Loucy (cell line): ENCODE results near the gene PTRH2.

Source experiments
- H2AFZ ChIP-seq: fragments of 200-600 bp; sonication (generic); 2 replicates; pipeline ENCODE4 v1.6.0; 2016; ENCODE audit warnings: antibody characterized with exemption, mild to moderate bottlenecking, low read length, moderate library complexity
- H3F3A ChIP-seq: fragments of 200-600 bp; 2 replicates; pipeline ENCODE4 v1.6.0; 2016; ENCODE audit warnings: antibody characterized with exemption, low read depth, mild to moderate bottlenecking
- H3K27me3 ChIP-seq: fragments of 200-600 bp; sonication (generic); 2 replicates; pipeline ENCODE4 v1.6.1; 2014; ENCODE audit warnings: low read length, mild to moderate bottlenecking; ENCODE audit not compliant: insufficient read depth, poor library complexity, severe bottlenecking
- H3K36me3 ChIP-seq: fragments of 200-600 bp; sonication (generic); 2 replicates; pipeline ENCODE4 v1.6.1; 2016; ENCODE audit warnings: low read length; ENCODE audit not compliant: insufficient read depth
- H3K4me1 ChIP-seq: fragments of 200-600 bp; sonication (generic); 2 replicates; pipeline ENCODE4 v1.5.1; 2014; ENCODE audit warnings: low read length, mild to moderate bottlenecking; ENCODE audit not compliant: insufficient read depth, poor library complexity, severe bottlenecking
- H3K4me2 ChIP-seq: fragments of 200-600 bp; sonication (generic); 2 replicates; pipeline ENCODE4 v1.6.0; 2014; ENCODE audit warnings: antibody characterized with exemption, low read length, low read depth, mild to moderate bottlenecking; ENCODE audit not compliant: poor library complexity, severe bottlenecking
- H3K4me3 ChIP-seq: fragments of 200-600 bp; sonication (generic); 2 replicates; pipeline ENCODE4 v1.5.1; 2014; ENCODE audit warnings: low read length, mild to moderate bottlenecking, mixed read lengths; ENCODE audit not compliant: poor library complexity, severe bottlenecking
- H3K79me2 ChIP-seq: fragments of 200-600 bp; sonication (generic); 2 replicates; pipeline ENCODE4 v1.6.1; 2014; ENCODE audit warnings: low read length; ENCODE audit not compliant: insufficient read depth
- H3K9ac ChIP-seq: fragments of 200-600 bp; sonication (generic); 2 replicates; pipeline ENCODE4 v1.6.0; 2014; ENCODE audit warnings: mild to moderate bottlenecking, low read depth, low read length, moderate library complexity; ENCODE audit not compliant: poor library complexity, severe bottlenecking
- H3K9me2 ChIP-seq: fragments of 200-600 bp; sonication (generic); replicated peaks from 2 replicates; pipeline ENCODE4 v1.6.1; 2016; ENCODE audit warnings: low read depth, low read length, mixed read lengths
- H3K9me3 ChIP-seq: fragments of 200-600 bp; sonication (generic); 2 replicates; pipeline ENCODE4 v1.6.1; 2014; ENCODE audit warnings: mild to moderate bottlenecking, antibody characterized with exemption, low read length, low read depth; ENCODE audit not compliant: insufficient read depth
- H4K20me1 ChIP-seq: fragments of 200-600 bp; sonication (generic); 2 replicates; pipeline ENCODE4 v1.6.0; 2014; ENCODE audit warnings: antibody characterized with exemption, low read length, mild to moderate bottlenecking; ENCODE audit not compliant: insufficient read depth, poor library complexity, severe bottlenecking
- CTCF ChIP-seq: fragments of 200-600 bp; sonication (generic); conservative IDR thresholded peaks from 2 replicates; pipeline ENCODE4 v1.5.1; 2014; ENCODE audit warnings: mild to moderate bottlenecking, antibody characterized with exemption, low read length
- EZH2phosphoT487 ChIP-seq: fragments of 200-600 bp; IDR thresholded peaks from 2 replicates; pipeline ENCODE4 v1.6.1; 2018; ENCODE audit warnings: antibody characterized with exemption, mild to moderate bottlenecking, moderate library complexity, borderline replicate concordance

Gene PTRH2

GRCh38 chr17:59702304-59702703 is 4.9 kb downstream of the PTRH2 start:
- peaks cover 69% of the 10 kb centered on the region for H4K20me1 ChIP-seq
- no peaks in the 10 kb centered on the region for H3K9me3 ChIP-seq
- peaks cover 42% of the 10 kb centered on the region for H3K4me1 ChIP-seq
- no peaks in the 10 kb centered on the region for H3F3A ChIP-seq
- no peak overlapping the region for H3K4me3 ChIP-seq
- peaks cover 100% of the 10 kb centered on the region for H3K79me2 ChIP-seq
- H3K9me2 ChIP-seq, result no peaks in the 10 kb centered on the region
- peaks cover 22% of the 10 kb centered on the region for H3K36me3 ChIP-seq
- H3K4me2 ChIP-seq, result peak overlapping the region; percentile 47
- peaks cover 3% of the 10 kb centered on the region for H3K27me3 ChIP-seq
- TF ChIP-seq EZH2phosphoT487 (no peak), CTCF (no peak)
- no peak overlapping the region for H3K9ac ChIP-seq
- no peak overlapping the region for H2AFZ ChIP-seq

- Histone ChIP-seq H3K36me3 (peaks cover 46% of the 10 kb centered on the region), H3F3A (no peaks in the 10 kb centered on the region), H4K20me1 (peaks cover 63% of the 10 kb centered on the region)
Observed at GRCh38 chr17:59699786-59700185, 7.4 kb downstream of the PTRH2 start.

GRCh38 chr17:59699218-59699617 is 8.0 kb downstream of the PTRH2 start:
- Histone ChIP-seq H3K36me3 (peaks cover 52% of the 10 kb centered on the region), H3K9me2 (no peaks in the 10 kb centered on the region), H4K20me1 (peaks cover 59% of the 10 kb centered on the region), H3K79me2 (peaks cover 72% of the 10 kb centered on the region), H3K4me3 (no peak overlapping the region), H3F3A (no peaks in the 10 kb centered on the region), H3K9me3 (no peaks in the 10 kb centered on the region), H2AFZ (no peak overlapping the region), H3K27me3 (no peaks in the 10 kb centered on the region), H3K9ac (no peak overlapping the region), H3K4me2 (peak overlapping the region; percentile 46), H3K4me1 (peaks cover 21% of the 10 kb centered on the region)
- TF ChIP-seq CTCF, result no peak
- no peak for TF ChIP-seq EZH2phosphoT487

More at GRCh38 chr17:59699786-59700185, 7.4 kb downstream of the PTRH2 start:
- no peak for TF ChIP-seq EZH2phosphoT487
- no peak for TF ChIP-seq CTCF
- Histone ChIP-seq H3K9ac (no peak overlapping the region), H3K79me2 (peaks cover 77% of the 10 kb centered on the region), H2AFZ (no peak overlapping the region), H3K9me2 (no peaks in the 10 kb centered on the region), H3K4me2 (peak overlapping the region; percentile 46), H3K4me1 (peaks cover 25% of the 10 kb centered on the region), H3K27me3 (no peaks in the 10 kb centered on the region), H3K4me3 (no peak overlapping the region), H3K9me3 (no peaks in the 10 kb centered on the region)
